Measurements from ENCODE around the gene LRCH1.
"Not testable (repeated sequence)": the region's sequence is repeated elsewhere in the genome, so short reads cannot be mapped to it uniquely, and the experiment has no call there.

LRCH1 gene

GRCh38 chr13:46751811-46752635, 199.1 kb downstream of the LRCH1 start:
- peak; percentile 90 for DNase-seq
- in situ Hi-C loops (cut with MboI; ENCODE audit: low pct_unique_long_range_greater_than_20kb, low sequenced_read_pairs), result no loop called here

- in situ Hi-C loops (cut with MboI; ENCODE audit: low pct_unique_long_range_greater_than_20kb, low sequenced_read_pairs), result no loop called here
- DNase-seq, result no peak
Measured at GRCh38 chr13:46753137-46753536, 200.2 kb downstream of the LRCH1 start.

- no peak for DNase-seq
- in situ Hi-C loops (cut with MboI; ENCODE audit: low pct_unique_long_range_greater_than_20kb, low sequenced_read_pairs), result no loop called here
Measured at GRCh38 chr13:46753917-46754316, 200.9 kb downstream of the LRCH1 start.

DNA sequence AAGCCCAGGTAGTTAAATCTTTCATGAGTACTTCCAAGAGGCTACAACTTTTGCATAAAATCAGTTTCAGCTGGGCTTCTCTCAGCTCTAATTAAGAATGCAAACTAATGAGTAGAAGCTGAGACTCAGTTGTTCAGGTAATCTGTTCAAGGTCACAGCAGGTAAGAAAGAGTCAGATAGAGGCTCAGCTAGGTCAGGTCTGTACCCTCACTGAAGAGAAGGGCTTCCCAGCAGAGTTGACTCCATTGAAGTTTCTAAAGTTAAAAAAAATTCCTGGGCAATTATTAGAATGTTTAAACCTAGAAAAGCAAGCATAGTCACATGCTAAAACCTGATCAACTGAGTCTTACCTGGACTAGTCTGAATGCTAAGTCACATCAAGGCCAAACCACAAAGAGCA, 201.8 kb downstream of the LRCH1 start:
- no peak for DNase-seq
- in situ Hi-C loops (cut with MboI; ENCODE audit: low pct_unique_long_range_greater_than_20kb, low sequenced_read_pairs), result no loop called here

GRCh38 chr13:46755508-46755907, 202.5 kb downstream of the LRCH1 start:
- in situ Hi-C loops (cut with MboI; ENCODE audit: low pct_unique_long_range_greater_than_20kb, low sequenced_read_pairs); DNase-seq: not testable (repeated sequence)

GRCh38 chr13:46756977-46757376, 204.0 kb downstream of the LRCH1 start:
- in situ Hi-C loops (cut with MboI; ENCODE audit: low pct_unique_long_range_greater_than_20kb, low sequenced_read_pairs), result no loop called here
- DNase-seq, result no peak

DNA sequence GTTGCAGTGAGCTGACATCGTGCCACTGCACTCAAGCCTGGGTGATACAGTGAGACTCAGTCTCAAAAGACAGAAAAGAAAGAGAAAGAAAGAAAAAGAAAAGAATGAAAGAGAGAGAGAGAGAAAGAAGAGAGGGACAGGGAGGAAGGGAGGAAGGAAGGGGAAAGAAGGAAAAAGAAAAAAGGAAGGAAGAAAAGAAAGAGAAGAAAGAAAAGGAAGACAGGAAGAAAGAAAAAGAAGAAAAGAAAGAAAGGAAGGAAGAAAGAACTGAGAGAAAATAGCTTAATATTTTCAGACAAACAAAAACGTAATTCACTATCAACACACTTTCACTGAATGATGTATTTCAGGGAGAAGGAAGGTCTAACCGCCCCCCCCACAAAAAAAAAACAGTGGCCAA, 204.7 kb downstream of the LRCH1 start:
- no peak for DNase-seq
- in situ Hi-C loops (cut with MboI; ENCODE audit: low pct_unique_long_range_greater_than_20kb, low sequenced_read_pairs), result no loop called here

GRCh38 chr13:46759846-46760245, 206.9 kb downstream of the LRCH1 start:
- DNase-seq, result peak; percentile 27
- in situ Hi-C loops (cut with MboI; ENCODE audit: low pct_unique_long_range_greater_than_20kb, low sequenced_read_pairs), result no loop called here

DNA sequence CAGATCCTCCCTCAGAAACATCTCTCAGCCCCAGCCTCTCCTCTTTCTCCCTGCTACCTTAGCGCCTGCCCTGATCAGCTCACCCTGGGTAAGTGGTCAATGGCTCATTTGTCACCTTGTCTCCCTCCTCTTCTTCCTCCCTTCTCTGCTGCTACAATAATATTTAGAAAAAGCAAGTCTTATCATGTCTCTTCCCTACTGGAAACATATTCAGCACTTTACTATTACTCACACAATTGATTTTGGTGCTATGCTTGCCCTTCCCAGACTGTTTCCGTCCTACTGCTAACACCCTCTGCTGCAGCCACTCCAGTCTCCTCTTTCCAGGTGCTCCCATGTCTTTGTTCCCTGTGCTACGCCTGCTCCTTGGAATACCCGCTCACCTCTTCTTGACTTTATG, 208.2 kb downstream of the LRCH1 start:
- in situ Hi-C loops (cut with MboI; ENCODE audit: low pct_unique_long_range_greater_than_20kb, low sequenced_read_pairs), result no loop called here

GRCh38 chr13:46761866-46762265, 208.9 kb downstream of the LRCH1 start:
- DNase-seq, result no peak
- in situ Hi-C loops (cut with MboI; ENCODE audit: low pct_unique_long_range_greater_than_20kb, low sequenced_read_pairs), result no loop called here

More for the DNA sequence above, 208.2 kb downstream of the LRCH1 start:
- DNase-seq, result no peak

- DNase-seq; in situ Hi-C loops (cut with MboI; ENCODE audit: low pct_unique_long_range_greater_than_20kb, low sequenced_read_pairs): not testable (repeated sequence)
Measured at GRCh38 chr13:46769925-46770324, 217.0 kb downstream of the LRCH1 start.

- in situ Hi-C loops (cut with MboI; ENCODE audit: low pct_unique_long_range_greater_than_20kb, low sequenced_read_pairs), result no loop called here
- no peak for DNase-seq
Measured at GRCh38 chr13:46771693-46772092, 218.7 kb downstream of the LRCH1 start.

DNA sequence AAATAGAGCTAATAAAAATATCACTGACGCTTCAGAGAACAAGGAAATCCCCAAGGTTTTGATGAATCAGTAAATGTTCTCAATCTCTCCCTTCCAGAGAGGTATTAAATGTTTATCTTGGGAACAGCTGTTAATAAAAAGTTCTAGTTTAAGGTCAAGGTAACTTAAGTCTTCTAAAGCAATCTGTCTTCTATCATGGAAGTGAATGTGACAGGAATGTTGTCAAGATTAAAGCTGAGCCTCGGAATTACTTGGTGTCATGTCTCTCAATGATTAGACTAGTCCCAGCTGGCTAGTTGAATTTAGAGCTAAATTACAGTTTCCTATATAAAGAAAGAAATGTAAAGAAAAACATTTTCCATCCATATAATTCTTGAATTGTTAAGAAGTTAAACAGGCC, 220.6 kb downstream of the LRCH1 start:
- no peak for DNase-seq
- in situ Hi-C loops (cut with MboI; ENCODE audit: low pct_unique_long_range_greater_than_20kb, low sequenced_read_pairs), result no loop called here

DNA sequence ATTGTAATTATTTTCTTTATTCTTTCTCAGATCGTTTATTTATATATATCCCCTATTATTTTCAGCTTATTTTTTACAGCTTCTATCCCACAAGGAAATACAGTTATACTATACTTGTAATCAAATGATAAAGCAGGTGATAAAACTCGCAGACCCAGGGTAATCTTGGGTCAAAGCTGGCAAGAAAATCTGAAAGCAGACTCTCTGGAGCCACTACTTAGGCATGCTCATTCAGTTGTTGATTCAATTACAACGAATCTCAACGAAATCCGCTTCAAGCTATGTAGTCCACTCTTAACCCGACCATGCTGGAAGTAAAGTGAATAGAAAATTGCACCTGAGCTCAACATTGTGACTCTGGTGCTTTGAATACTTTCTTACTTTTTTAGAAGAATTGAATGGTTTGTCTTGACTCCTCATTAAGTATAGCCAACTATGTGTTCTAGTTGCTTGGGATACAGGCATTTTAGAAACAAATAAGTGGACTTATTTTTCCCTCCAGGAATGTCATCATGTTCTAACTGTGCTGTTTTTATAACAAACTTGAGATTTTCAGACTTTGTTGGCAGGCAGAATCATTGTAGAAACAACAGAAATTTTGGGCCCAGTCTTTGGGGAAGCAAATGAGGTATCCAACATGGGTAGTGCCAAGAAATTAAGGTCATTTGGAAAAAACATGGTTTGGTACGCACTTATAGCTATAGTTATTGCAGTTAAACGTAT, 222.6 kb downstream of the LRCH1 start:
- in situ Hi-C loops (cut with MboI; ENCODE audit: low pct_unique_long_range_greater_than_20kb, low sequenced_read_pairs), result no loop called here
- no peak for DNase-seq

DNA sequence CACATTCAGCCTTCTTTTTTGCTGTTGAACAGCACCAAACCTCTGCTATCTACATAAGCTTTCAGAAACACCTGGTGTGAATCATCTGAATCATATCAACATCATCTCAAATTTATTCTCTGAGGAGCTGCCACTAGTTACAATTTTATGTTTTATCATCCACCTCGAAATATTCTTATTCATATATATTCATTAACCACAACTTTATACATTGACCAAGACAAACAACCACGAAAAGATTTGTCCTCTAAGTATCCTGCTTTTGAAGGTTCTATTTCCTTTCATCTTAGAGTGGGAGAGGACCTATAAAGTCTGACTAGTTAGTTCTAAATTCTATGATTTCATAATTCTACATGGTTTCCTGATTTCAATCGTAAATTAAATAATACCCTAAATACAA, 225.1 kb downstream of the LRCH1 start:
- in situ Hi-C loops (cut with MboI; ENCODE audit: low pct_unique_long_range_greater_than_20kb, low sequenced_read_pairs), result no loop called here
- DNase-seq, result no peak

GRCh38 chr13:46778890-46779289, 225.9 kb downstream of the LRCH1 start:
- in situ Hi-C loops (cut with MboI; ENCODE audit: low pct_unique_long_range_greater_than_20kb, low sequenced_read_pairs), result no loop called here
- DNase-seq, result no peak

DNA sequence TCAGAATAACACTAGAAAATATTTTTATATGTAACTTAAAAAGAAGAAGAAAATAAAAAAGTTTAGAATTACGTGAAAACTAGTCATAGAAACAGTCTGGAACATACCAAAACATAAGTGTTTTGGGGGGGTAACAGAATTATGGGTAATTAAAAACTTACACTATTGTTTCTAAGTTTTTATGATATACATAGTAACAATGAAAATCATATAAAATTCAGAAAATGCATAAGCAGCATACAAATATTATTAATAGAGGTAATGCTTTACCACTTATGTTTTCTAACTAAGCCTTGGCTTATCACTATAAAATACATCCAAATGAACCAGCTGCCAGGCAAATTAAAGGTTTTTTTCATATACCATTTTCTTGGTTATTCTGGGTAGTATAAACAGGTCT, 229.1 kb downstream of the LRCH1 start:
- no peak for DNase-seq
- in situ Hi-C loops (cut with MboI; ENCODE audit: low pct_unique_long_range_greater_than_20kb, low sequenced_read_pairs), result no loop called here

- in situ Hi-C loops (cut with MboI; ENCODE audit: low pct_unique_long_range_greater_than_20kb, low sequenced_read_pairs), result no loop called here
- DNase-seq, result no peak
Measured at GRCh38 chr13:46782691-46783090, 229.7 kb downstream of the LRCH1 start.

- in situ Hi-C loops (cut with MboI; ENCODE audit: low pct_unique_long_range_greater_than_20kb, low sequenced_read_pairs), result no loop called here
- DNase-seq, result no peak
Measured at GRCh38 chr13:46783504-46783903, 230.5 kb downstream of the LRCH1 start.

- no peak for DNase-seq
- in situ Hi-C loops (cut with MboI; ENCODE audit: low pct_unique_long_range_greater_than_20kb, low sequenced_read_pairs), result no loop called here
Measured at GRCh38 chr13:46795321-46795720, 242.4 kb downstream of the LRCH1 start.

DNA sequence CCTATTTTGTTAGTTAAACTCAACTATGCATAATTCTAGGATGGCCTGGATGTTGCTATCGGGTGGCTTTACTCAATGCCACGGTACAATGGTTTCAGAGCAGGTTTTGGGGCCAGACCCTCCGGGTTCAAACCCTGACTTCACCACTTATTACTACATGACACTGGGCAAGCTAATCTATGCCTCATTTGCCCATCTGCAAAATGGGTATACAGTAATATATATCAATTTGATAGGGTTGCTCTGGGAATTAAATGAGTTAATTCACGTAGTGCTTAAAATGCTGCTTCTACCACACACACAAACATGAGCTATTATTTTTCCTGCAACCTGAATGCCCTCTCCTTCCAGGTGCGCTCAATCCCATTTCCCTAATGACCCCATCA, 243.2 kb downstream of the LRCH1 start:
- no peak for DNase-seq
- in situ Hi-C loops (cut with MboI; ENCODE audit: low pct_unique_long_range_greater_than_20kb, low sequenced_read_pairs), result no loop called here

All from KBM-7 (cell line).